Liver (tissue), 3 donors: ENCODE data around the gene DFFB.

Experiments
- CTCF ChIP-seq: fragments of 150-350 bp; IDR thresholded peaks from 2 replicates; pipeline ENCODE4 v1.5.1; 2017; ENCODE audit warnings: improper control_type of control experiment, low read depth, low read length; ENCODE audit not compliant: missing input control
- FOXA1 ChIP-seq: IDR thresholded peaks from 2 replicates; pipeline ENCODE4 v1.6.1; 2016; ENCODE audit warnings: antibody characterized with exemption
- GABPA ChIP-seq, 2 donors: IDR thresholded peaks in 1 of 2; conservative IDR thresholded peaks in 1 of 2; 2 replicates each; pipeline ENCODE4 v1.6.1; 2016; ENCODE audit warnings: antibody characterized with exemption in 2 of 2, mild to moderate bottlenecking in 1 of 2, moderate library complexity in 1 of 2
- JUND ChIP-seq, 2 donors: IDR thresholded peaks; 2 replicates each; pipeline ENCODE4 v1.6.1; 2016; ENCODE audit warnings: antibody characterized with exemption in 2 of 2
- REST ChIP-seq: IDR thresholded peaks from 2 replicates; pipeline ENCODE4 v1.6.1; 2016; ENCODE audit warnings: antibody characterized with exemption, mild to moderate bottlenecking
- SP1 ChIP-seq: IDR thresholded peaks from 2 replicates; pipeline ENCODE4 v1.6.1; 2018; ENCODE audit warnings: antibody characterized with exemption, mild to moderate bottlenecking
- donor health status: healthy.
- donor health status: healthy.

- no peak for TF ChIP-seq SP1
- TF ChIP-seq CTCF = no peak
- no peak for TF ChIP-seq GABPA (IDR thresholded peaks at IDR 0.05 in 1 of 2, conservative IDR thresholded peaks at IDR 0.05 in 1 of 2)
- TF ChIP-seq FOXA1 = no peak
- no peak for TF ChIP-seq JUND (IDR thresholded peaks at IDR 0.05)
- TF ChIP-seq REST = no peak
These were observed 64.5 kb downstream of the DFFB start for GRCh38 chr1:3921765-3922164.
